ENCODE results near the gene GEMIN8.

GEMIN8 gene

GRCh38 chrX:14015294-14015693 lies 14.4 kb downstream of the GEMIN8 start:
- DNase-seq, result no peak

DNA sequence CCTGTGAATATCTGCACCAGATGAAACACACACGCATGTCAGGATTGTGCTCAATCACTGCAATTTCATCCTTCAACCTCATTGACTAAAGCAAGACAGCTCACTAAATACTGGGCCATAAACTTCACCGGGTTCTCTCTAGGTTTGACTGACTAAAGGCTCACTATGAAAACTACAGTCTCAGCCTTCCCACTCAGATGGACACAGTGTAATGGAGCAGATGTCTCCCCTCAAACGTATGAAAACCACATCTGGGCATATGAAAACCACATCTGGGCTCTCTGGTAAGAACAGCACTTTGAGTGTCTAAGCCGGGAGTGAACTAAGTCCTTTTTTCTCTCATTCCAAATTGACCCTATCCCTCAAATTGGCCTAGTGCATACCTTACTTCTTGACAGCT lies 15.2 kb downstream of the GEMIN8 start:
- DNase-seq, result no peak

DNA sequence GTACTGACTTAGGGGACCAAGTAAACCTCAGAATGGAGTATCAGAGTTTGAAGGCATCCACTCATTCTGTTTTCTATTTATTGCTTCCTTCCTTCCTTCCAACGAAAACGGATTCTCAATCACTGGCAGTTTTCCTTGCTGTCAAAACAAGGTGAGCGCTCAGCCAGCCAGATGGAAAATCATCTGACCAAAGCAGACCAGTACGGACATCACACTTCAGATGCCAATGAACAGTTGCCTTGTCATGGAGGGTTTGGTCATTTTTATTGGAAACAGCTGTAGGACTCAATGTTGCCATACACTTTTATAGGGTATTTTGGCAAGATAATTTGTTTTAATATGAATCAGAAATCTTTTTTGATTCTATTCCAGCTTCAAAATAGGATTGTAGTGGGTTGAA lies 16.6 kb downstream of the GEMIN8 start:
- DNase-seq, result no peak

- DNase-seq, result no peak
Measured at GRCh38 chrX:14010566-14010965, 19.1 kb downstream of the GEMIN8 start.

- no peak for DNase-seq
Measured at GRCh38 chrX:14006540-14006939, 23.2 kb downstream of the GEMIN8 start.

DNA sequence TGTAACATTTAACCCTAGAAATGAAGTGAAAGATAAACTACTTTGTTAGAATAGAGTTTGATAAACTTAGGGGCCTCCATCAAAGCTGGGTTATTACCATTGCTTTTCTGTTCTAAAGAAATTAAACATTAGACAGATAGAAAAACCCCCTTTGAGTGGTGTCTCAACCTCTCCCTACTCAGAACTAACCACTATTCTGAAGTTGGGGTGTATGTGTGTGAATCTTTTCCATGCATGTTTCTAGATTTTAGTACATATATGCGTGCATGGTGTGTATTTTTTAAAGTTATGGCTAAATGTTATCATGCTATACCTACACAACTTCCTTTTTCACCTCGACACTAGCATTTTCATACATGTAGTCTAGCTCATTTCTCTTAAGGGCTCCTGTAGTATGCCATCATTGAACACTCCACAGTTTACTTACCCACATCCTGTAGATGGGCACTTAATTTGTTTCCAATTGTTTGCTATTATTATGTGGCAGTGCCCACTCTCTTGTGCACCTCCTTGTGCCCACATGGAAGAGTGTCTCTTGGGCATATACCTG lies 25.7 kb downstream of the GEMIN8 start:
- no peak for DNase-seq

- DNase-seq, result no peak
Measured at GRCh38 chrX:14003028-14003427, 26.7 kb downstream of the GEMIN8 start.

GRCh38 chrX:13996650-13997049 lies 33.0 kb downstream of the GEMIN8 start:
- no peak for DNase-seq

DNA sequence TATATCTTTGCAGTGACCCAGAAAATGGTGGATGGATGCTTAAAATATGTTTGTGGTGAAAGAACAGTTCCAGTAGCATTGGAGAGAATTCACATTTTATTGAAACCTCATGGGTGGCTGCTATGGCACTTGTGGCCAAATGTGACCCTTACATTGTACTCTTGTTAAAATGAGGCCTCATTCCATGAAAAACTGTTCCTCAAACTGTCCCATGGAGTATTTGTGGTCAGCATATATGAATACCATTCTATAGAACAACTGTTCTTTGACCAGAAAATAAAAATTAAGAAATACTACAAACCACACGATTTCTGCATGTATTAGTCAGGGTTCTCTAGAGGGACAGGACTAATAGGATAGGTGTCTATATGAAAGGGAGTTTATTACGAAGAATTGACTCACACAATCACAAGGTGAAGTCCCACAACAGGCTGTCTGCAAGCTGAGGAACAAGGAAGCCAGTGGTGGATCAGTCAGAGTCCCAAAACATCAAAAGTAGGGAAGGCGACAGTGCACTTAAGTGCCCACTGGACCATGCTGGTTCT lies 35.1 kb downstream of the GEMIN8 start:
- no peak for DNase-seq

DNA sequence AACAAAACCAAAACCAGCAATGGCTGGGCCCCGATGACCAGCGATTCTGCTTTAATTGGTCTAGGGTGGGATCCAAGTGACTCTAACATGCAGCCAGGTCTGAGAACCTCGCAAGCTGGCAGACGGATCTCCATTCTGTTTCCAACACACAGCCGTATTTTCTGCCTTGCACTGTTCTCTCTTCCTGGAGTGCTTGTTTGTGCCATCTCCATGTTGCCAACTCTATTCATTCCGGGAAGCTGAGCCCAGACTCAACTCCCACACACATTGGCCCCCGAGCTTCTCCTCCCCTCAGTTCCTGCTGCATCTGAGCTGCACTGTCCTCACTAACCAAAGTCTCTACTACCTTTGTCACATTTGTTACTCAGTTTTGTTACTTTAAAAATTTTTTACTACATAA lies 35.6 kb downstream of the GEMIN8 start:
- no peak for DNase-seq

- DNase-seq, result no peak
Measured at GRCh38 chrX:13990126-13990800, 39.4 kb downstream of the GEMIN8 start.

DNA sequence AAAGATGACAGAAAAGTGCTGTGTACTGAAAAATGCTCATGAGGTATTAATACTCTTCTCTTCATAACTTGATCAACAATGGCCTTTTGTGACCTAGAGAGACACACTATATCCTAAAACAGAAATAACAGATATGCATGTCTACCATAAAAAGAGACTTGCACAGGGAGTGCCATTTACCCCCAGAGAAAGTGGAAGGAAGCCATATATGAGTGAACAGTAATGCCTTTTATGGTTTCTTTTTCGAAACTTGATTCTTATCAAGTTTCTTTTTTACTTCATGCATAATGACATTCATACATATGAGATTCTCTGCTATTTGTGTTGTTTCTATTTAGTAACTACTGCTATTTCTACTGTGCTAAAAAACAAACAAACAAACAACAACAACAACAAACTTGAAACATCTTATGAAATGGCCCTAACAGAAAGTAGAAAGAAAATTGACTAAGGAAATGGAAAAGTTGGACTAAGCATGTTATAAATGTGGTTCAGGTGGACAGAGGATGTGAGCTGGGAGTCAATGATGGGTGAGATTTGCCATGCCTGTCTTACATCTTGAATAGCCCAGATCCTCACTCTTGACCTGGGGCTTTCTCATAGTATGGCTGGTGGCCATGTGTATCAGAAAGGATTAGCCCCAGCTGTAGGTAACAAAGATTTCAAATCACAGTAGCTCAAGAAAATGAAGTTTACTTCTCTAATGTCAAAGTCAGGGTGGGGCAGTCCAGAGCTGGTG lies 43.8 kb downstream of the GEMIN8 start:
- no peak for DNase-seq

DNA sequence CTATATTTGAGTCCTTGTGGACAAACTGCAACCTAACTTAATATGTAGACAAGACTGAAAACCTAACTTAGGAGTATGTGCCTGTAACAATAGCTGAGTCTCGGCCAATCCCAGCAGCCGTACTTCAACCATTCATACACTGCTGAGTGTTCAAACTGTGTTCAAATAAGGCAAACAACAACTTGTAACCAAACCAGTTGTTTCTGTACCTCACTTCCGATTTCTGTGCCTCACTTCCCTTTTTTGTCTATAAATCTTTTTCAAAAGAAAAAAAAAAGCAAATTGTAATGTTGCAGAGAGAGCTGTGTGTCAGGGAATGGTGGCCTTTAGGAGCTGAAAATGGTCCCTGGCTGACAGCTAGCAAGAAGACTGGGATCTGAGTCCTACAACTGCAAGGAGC lies 46.0 kb downstream of the GEMIN8 start:
- no peak for DNase-seq

DNA sequence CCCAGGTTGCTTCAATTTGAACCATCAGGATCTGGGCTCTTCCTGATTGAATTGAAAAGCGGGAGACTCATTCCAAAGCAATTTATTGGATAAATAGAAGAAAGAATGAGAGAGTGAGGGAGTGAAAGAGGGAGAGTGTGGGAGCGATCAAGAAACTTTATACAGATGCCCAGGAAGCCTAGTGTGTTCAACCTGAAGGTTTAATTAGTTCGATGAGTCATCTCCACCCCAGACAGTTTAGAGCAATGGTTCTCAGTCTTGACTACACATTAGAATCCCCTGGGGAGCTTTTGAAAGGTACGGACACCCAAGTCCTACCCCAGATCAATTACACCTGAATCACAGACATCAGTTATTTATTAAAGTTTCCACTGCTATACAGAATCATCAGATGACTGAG lies 61.5 kb downstream of the GEMIN8 start:
- DNase-seq, result no peak

GRCh38 chrX:13967636-13968035 lies 62.1 kb downstream of the GEMIN8 start:
- no peak for DNase-seq

GRCh38 chrX:13966793-13967125 lies 62.9 kb downstream of the GEMIN8 start:
- no peak for DNase-seq

DNA sequence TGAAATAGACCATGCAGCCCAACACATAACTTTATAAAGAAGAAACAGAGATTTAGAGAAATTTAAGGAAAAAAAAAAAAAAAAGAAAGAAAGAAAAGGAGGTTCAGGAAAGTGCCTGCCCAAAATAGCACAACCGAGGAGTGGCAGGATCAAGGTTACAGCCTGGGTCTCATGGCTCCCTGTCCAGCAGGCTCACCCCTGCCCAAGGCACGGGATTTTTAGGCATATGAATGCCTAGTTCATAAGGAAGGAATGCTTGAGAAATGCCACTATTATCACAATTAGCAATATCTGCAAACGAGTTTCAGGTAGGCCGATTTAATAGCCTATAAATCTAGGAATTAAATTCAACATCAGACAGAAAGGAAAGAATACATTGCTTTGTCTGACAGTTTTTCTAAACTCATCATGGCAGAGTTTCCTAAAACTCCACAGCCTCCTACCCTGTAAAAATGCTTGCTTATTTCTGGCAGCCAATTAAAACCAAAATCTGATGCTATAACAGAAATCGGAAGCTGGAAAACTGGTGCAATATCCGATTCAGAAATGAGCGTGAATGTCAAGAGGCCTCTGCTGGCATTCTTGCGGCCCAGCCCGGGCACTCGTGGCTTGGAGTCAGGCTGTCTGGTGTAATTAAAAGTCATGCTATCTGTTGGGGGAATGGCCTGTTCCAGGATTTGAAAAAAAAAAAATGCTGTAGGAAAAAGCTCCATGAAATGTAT lies 63.5 kb downstream of the GEMIN8 start:
- no peak for DNase-seq

DNA sequence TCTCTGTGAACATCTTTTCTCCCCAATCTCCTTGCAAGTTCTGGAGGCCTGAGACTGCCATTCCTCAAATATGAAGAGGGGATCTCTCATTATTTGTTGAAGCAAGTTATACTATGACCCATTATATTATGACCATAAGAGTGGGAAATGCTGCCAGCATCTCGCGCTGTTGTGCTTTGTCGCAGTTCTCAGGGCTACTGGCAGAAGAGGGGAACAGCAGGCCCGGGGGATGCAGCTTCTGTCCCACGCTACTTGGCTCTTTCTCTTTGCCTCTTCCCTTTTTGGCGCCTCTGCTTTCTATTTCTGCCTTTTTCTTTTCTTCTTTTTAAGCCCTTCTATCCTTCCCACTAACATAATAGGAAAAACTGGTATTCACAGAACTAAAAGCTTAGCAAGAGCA lies 64.2 kb downstream of the GEMIN8 start:
- no peak for DNase-seq

DNA sequence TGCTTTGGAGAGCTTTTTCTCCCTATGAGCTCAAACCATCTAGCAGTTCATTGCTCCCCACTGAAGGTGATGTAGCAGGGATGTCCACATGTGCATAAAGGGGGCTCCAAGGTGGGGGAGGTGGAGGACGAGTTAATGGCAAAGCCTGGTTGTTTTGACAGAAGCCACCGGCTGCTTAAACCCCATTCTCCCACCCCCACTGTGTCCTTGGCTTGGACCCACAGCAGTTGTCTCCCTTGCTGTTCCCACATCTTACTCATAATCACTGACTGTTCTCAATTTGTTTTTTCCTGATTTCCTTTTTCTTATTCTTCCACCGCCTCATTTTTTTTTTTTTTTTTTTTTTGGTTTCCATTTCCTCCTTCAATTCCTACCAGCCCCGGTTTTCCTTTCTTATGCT lies 72.7 kb downstream of the GEMIN8 start:
- DNase-seq, result no peak
